Esophagus (tissue), 2 donors: Measurements from ENCODE around the gene NAE1. TPM values are rescaled to one million over a fixed set of nuclear protein-coding genes. Genes with fewer than 3 reads are reported as not detected.

ENCODE experiments used
- polyA plus RNA-seq, 2 donors: library from polyadenylated mRNA; stranded (reverse); fragments of 200-250 nt; gene quantifications; one replicate each; pipeline ENCODE4 v1.2.3, GENCODE V29; 2013
- donor health status: healthy with polysubstance abuse.
- donor health status: Bipolar disorder and iron deficiency.

Gene NAE1
- polyA plus RNA-seq, 2 donors, result 22.2 to 32.0 TPM

Other genes starting within 250 kb of the NAE1 start
- gene CMTM3, start 226.3 kb downstream of the NAE1 start, polyA plus RNA-seq, result 1 to 10 TPM; 3.4 to 4.6 TPM
- 1 to 10 TPM; 5.1 to 7.3 TPM for gene CMTM4, start 134.2 kb downstream of the NAE1 start, polyA plus RNA-seq
- 10 to 100 TPM; 34.5 to 41.3 TPM for gene DYNC1LI2, start 79.4 kb downstream of the NAE1 start, polyA plus RNA-seq
- gene TERB1, start 29.4 kb downstream of the NAE1 start, polyA plus RNA-seq, result not detected
- under 1 TPM in 1 of 2 donors, not detected in 1; 0.06 TPM for gene CA7, start 13.4 kb upstream of the NAE1 start, polyA plus RNA-seq
- 1 to 10 TPM; 2.3 to 2.5 TPM for gene PDP2, start 49.5 kb upstream of the NAE1 start, polyA plus RNA-seq
- 1 to 10 TPM; 6.1 to 6.5 TPM for gene CDH16, start 87.9 kb upstream of the NAE1 start, polyA plus RNA-seq
- 100 to 1,000 TPM in 1 of 2 donors, 10 to 100 TPM in 1; 93.6 to 125 TPM for gene RRAD, start 94.6 kb upstream of the NAE1 start, polyA plus RNA-seq
- gene CIAO2B, start 103.4 kb upstream of the NAE1 start, polyA plus RNA-seq, result 100 to 1,000 TPM; 139 to 266 TPM
- gene CES2, start 104.5 kb upstream of the NAE1 start, polyA plus RNA-seq, result 100 to 1,000 TPM; 120 to 128 TPM
- 1 to 10 TPM; 1.8 to 4.8 TPM for gene CES3, start 130.3 kb upstream of the NAE1 start, polyA plus RNA-seq
- gene CES4A, start 157.6 kb upstream of the NAE1 start, polyA plus RNA-seq, result 10 to 100 TPM; 10.1 to 17.5 TPM
- 10 to 100 TPM; 15.3 to 17.0 TPM for gene CBFB, start 198.2 kb upstream of the NAE1 start, polyA plus RNA-seq